OCI-LY1 (cell line): ENCODE data around the gene PACRG.

Source experiments
- EZH2 ChIP-seq: fragments of 200-600 bp; sonication (generic), shearing (Covaris generic); IDR thresholded peaks from 2 replicates; pipeline ENCODE4 v1.8.0; 2017; ENCODE audit warnings: borderline replicate concordance, mixed run types, mild to moderate bottlenecking, antibody characterized with exemption, low read length, moderate library complexity, mixed read lengths
- TF ChIP-seq, protein P1 (sequence below): fragments of 200-600 bp; sonication (generic), shearing (Covaris generic); IDR thresholded peaks from 2 replicates; pipeline ENCODE4 v1.5.1; 2017; ENCODE audit warnings: mild to moderate bottlenecking, antibody characterized with exemption, low read length, moderate library complexity, mixed read lengths

DNA sequence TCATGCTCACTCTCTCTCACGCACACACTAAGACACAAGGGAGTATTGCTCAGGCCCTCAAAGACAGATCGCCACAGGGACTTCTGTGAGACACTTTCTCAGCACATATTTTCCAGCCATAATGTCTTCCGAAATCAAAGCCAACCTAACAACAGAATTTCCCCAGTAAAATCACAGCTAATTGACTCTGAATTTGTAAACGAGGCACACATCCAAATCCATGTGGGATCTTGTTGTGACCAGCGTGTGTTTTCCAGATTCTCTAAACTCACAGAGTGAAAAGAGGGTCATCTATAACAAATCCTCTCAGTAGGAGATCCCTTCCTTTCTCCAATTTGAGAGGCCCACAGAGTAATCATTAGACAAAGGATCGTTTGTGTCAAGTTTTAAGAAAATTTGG lies 280.4 kb downstream of the PACRG start:
- no peak for TF ChIP-seq EZH2
- TF ChIP-seq, protein P1, sequence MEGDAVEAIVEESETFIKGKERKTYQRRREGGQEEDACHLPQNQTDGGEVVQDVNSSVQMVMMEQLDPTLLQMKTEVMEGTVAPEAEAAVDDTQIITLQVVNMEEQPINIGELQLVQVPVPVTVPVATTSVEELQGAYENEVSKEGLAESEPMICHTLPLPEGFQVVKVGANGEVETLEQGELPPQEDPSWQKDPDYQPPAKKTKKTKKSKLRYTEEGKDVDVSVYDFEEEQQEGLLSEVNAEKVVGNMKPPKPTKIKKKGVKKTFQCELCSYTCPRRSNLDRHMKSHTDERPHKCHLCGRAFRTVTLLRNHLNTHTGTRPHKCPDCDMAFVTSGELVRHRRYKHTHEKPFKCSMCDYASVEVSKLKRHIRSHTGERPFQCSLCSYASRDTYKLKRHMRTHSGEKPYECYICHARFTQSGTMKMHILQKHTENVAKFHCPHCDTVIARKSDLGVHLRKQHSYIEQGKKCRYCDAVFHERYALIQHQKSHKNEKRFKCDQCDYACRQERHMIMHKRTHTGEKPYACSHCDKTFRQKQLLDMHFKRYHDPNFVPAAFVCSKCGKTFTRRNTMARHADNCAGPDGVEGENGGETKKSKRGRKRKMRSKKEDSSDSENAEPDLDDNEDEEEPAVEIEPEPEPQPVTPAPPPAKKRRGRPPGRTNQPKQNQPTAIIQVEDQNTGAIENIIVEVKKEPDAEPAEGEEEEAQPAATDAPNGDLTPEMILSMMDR = no peak
